Neural progenitor cell (in vitro differentiated cells): ENCODE measurements around the gene DEDD2.

ENCODE experiments used
- CTCF ChIP-seq: fragments of 200-600 bp; sonication (generic); IDR thresholded peaks from 2 replicates; pipeline ENCODE4 v1.5.1; 2017; ENCODE audit warnings: antibody characterized with exemption, mild to moderate bottlenecking
- EZH2 ChIP-seq: fragments of 200-600 bp; sonication (generic); IDR thresholded peaks from 2 replicates; pipeline ENCODE4 v1.6.1; 2017; ENCODE audit warnings: antibody characterized with exemption, mild to moderate bottlenecking, moderate library complexity

GRCh38 chr19:42165146-42165545, 52.3 kb downstream of the DEDD2 start:
- no peak for TF ChIP-seq CTCF
- TF ChIP-seq EZH2: no peak
